Ectodermal cell (in vitro differentiated cells): Measurements from ENCODE around the gene SLC22A15.

Experiments used
- H3K27ac ChIP-seq: 2 replicates; pipeline ENCODE4 v1.7.0; 2013; ENCODE audit warnings: mild to moderate bottlenecking, low read depth, low read length; ENCODE audit not compliant: insufficient read depth, poor library complexity, severe bottlenecking
- H3K27me3 ChIP-seq: 2 replicates; pipeline ENCODE4 v1.7.0; 2013; ENCODE audit warnings: mild to moderate bottlenecking, low read length; ENCODE audit not compliant: insufficient read depth, control insufficient read depth, poor library complexity, severe bottlenecking
- H3K36me3 ChIP-seq: one replicate; pipeline ENCODE4 v1.7.0; 2013; ENCODE audit warnings: low read length; ENCODE audit not compliant: control insufficient read depth, insufficient read depth
- H3K4me1 ChIP-seq: one replicate; pipeline ENCODE4 v1.7.0; 2013; ENCODE audit warnings: low read length; ENCODE audit not compliant: control insufficient read depth, insufficient read depth
- H3K4me3 ChIP-seq: 2 replicates; pipeline ENCODE4 v1.7.0; 2013; ENCODE audit warnings: low read depth, low read length, control low read depth; ENCODE audit not compliant: insufficient read depth
- H3K9me3 ChIP-seq: 2 replicates; pipeline ENCODE4 v1.7.0; 2013; ENCODE audit warnings: mild to moderate bottlenecking, low read length, moderate library complexity; ENCODE audit not compliant: control insufficient read depth
- WGBS, 2 experiments: methylation state at CpG; one replicate each; pipeline ENCODE4 v1.1.7; 2013; ENCODE audit warnings: missing lambda C conversion rate in 2 of 2; 5-methylcytosine and 5-hydroxymethylcytosine counted together

SLC22A15 gene

DNA sequence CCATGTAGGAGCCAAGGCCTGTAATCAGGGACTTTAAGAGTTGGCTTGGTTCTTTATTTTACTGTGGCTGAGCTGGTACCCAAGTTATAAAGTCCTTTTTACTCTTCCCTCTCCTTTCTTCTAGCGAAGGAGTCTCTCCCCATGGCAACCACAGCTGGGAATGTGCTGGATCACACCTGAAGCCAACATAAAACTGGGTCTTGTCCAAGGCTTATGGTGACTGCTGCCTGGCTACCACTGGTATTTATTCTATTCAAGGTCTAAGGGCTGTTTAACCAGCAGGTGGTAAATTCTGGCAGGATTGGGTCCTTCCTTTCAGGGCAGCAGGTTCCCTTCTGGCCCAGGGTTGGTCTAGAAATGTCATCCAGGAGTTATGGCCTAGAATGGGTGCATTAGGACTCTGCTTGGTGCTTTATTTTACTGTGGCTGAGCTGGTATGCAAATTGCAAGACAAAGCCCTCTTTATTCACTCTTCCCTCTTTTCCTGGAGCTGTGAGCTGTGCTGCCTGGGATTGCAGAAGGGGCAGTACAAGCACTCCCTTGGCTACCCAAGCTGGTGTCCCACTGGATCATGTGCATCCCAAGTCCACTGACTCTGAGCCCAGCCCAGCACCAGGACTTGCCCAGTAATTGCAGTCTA lies 26.6 kb downstream of the SLC22A15 start:
- H3K9me3 ChIP-seq = peaks cover 2% of the 10 kb centered on the region
- H3K4me3 ChIP-seq = no peak overlapping the region
- H3K4me1 ChIP-seq = no peaks in the 10 kb centered on the region
- H3K27me3 ChIP-seq = no peaks in the 10 kb centered on the region
- no peaks in the 10 kb centered on the region for H3K36me3 ChIP-seq
- 87 to 100% methylated on average over 1 of the region's 1 CpG for WGBS, 2 experiments
- no peak overlapping the region for H3K27ac ChIP-seq

DNA sequence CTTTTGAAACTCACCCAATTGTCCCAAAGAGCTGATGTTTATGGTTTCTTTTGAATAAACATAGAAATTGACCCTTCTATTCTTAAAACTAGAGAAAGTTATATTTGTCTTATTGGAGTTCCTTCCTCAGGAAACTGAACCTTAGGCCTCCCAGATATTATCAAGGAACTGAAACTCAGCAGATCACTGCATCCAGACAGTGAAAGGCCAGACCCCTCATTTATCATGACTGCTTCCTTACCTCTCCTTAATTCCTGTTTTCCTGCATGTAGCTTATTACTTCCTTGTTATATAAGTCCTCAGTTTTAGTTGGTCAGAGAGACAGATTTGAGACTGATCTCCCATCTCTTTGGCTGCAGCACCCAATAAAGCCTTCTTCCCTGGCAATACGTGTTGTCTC lies 27.5 kb downstream of the SLC22A15 start:
- Histone ChIP-seq H3K36me3 (no peaks in the 10 kb centered on the region), H3K4me1 (no peaks in the 10 kb centered on the region), H3K4me3 (no peak overlapping the region), H3K27me3 (no peaks in the 10 kb centered on the region), H3K27ac (no peak overlapping the region), H3K9me3 (no peaks in the 10 kb centered on the region)
- WGBS, 2 experiments = 89% methylated on average over 1 of the region's 1 CpG

DNA sequence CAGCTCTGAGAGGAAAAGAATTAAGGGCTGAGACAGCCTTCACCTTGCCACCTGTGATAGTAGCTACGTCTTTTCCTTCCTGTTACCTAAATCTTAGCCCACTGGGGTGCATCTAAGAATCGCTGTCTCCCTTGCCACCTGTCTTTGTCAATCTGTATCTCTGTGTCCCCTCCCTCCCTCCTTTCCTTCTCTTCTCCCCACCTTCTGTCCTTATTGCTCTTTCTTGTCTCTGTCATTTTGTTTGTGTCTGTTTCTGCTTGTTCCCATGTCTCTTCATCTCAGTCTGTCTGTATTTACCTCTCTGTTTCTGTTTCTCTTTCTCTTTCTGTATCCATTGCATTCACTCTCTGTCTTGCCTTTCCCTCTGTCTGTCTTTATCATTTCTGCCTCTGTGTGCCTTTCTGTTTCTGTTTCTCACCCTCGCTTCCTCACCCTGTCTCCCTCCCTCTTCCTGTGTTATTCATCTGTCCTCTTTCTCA lies 30.2 kb downstream of the SLC22A15 start:
- Histone ChIP-seq H3K27ac (no peak overlapping the region), H3K4me1 (peaks cover 5% of the 10 kb centered on the region), H3K36me3 (no peaks in the 10 kb centered on the region), H3K9me3 (no peaks in the 10 kb centered on the region), H3K27me3 (no peaks in the 10 kb centered on the region), H3K4me3 (no peak overlapping the region)
- WGBS, 2 experiments = 91 to 93% methylated on average over 3 of the region's 3 CpGs

DNA sequence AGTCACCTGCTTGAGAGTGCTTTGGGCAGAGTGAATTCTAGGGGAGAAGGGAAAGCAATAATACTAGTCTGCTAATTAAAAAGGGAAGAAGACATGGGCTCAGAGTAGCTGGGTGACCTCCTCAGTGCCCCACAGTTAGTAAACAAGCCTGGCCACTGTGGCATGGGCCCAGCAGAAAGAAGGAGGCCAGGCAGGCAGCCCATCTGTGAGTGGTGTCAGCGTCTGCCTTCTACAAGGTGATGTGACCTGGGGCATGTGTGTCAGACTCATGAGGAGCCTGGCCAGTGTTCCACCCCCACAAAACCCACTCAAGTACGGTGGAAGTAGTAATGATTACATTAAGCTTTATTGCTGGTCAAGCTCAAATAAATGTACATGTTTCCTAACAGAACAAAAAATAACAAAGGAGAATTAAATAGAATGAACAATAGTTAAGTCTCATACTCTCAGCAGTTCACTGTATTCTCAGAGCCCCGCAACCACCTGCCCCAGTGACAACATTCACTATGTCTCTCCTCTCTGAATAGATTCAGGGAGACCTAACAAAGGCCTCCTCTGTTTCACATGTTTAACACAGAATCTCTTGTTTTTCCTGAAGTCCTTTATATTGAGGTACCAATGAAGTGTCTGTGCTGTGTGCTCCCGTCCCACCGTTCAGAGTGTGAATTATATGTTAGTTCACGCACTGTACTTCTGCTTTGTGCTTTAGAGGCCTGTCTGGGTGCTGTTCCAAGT lies 32.5 kb downstream of the SLC22A15 start:
- no peak overlapping the region for H3K4me3 ChIP-seq
- no peaks in the 10 kb centered on the region for H3K9me3 ChIP-seq
- no peaks in the 10 kb centered on the region for H3K27me3 ChIP-seq
- H3K27ac ChIP-seq = no peak overlapping the region
- H3K4me1 ChIP-seq = peaks cover 5% of the 10 kb centered on the region
- 95 to 97% methylated on average over 5 to 6 of the region's 6 CpGs for WGBS, 2 experiments
- no peaks in the 10 kb centered on the region for H3K36me3 ChIP-seq

DNA sequence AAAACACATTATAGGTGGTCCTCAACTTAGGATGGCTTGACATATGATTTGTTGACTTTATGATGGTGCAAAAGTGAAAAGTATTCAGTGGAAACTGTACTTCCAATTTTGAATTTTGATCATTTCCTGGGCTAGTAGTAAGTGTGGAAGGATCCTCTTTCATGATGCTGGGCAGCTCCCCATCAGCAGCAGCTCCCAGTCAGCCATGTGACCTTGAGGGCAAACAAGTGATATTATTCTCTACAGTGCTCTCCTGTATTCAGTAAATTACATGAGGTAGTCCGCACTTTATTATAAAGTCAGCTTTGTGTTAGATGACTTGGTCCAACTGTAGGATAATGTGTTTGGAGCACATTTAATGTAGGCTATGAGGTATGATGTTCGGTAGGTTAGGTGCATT lies 36.4 kb downstream of the SLC22A15 start:
- 97 to 100% methylated on average over 1 of the region's 2 CpGs for WGBS, 2 experiments
- H3K4me3 ChIP-seq = no peak overlapping the region
- peaks cover 5% of the 10 kb centered on the region for H3K4me1 ChIP-seq
- H3K27me3 ChIP-seq = no peaks in the 10 kb centered on the region
- H3K36me3 ChIP-seq = no peaks in the 10 kb centered on the region
- H3K9me3 ChIP-seq = no peaks in the 10 kb centered on the region
- no peak overlapping the region for H3K27ac ChIP-seq

DNA sequence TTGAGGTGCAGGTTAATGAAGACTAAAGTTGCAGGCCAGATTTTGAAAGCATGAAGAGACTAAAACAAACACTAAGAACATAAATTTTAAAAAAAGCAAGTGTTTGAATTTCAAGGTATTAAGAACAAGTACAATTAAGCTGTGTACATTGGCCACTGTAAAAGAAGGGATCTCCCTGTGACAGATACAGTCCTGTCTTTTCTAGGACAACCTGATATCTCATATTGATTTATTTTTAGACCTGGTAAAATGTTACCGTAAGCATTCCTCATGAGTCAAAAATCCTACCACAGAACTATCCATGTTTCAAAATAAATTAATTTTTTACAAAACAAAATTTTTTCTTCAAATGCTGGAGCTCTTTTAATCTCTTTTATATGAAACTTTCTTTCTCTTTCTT lies 39.4 kb downstream of the SLC22A15 start:
- H3K4me3 ChIP-seq = no peak overlapping the region
- no peaks in the 10 kb centered on the region for H3K36me3 ChIP-seq
- no peaks in the 10 kb centered on the region for H3K9me3 ChIP-seq
- H3K27ac ChIP-seq = no peak overlapping the region
- whole genome bisulfite sequencing, 2 experiments = 97 to 100% methylated on average over 1 of the region's 1 CpG
- no peaks in the 10 kb centered on the region for H3K27me3 ChIP-seq
- peaks cover under 1% of the 10 kb centered on the region for H3K4me1 ChIP-seq

DNA sequence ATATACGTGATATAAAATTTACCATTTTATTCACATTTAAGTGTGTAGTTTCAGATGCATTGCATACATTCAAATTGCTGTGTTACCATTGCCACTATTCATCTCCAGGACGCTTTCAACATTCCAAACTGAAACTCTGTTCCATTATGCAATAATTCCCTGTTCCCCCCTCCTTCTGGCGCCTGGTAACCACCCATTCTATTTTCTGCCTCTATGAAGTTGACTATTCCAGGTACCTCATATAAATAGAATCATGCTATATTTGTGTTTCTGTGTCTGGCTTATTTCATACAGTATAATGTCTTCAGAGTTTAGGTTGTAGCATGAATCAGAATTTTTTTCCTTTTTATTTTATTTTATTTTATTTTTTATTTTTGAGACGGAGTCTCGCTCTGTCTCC lies 41.7 kb downstream of the SLC22A15 start:
- no peak overlapping the region for H3K4me3 ChIP-seq
- H3K27me3 ChIP-seq = no peaks in the 10 kb centered on the region
- no peak overlapping the region for H3K27ac ChIP-seq
- WGBS, 2 experiments = 97 to 98% methylated on average over 4 to 5 of the region's 5 CpGs
- H3K9me3 ChIP-seq = no peaks in the 10 kb centered on the region
- H3K4me1 ChIP-seq = no peaks in the 10 kb centered on the region
- no peaks in the 10 kb centered on the region for H3K36me3 ChIP-seq

DNA sequence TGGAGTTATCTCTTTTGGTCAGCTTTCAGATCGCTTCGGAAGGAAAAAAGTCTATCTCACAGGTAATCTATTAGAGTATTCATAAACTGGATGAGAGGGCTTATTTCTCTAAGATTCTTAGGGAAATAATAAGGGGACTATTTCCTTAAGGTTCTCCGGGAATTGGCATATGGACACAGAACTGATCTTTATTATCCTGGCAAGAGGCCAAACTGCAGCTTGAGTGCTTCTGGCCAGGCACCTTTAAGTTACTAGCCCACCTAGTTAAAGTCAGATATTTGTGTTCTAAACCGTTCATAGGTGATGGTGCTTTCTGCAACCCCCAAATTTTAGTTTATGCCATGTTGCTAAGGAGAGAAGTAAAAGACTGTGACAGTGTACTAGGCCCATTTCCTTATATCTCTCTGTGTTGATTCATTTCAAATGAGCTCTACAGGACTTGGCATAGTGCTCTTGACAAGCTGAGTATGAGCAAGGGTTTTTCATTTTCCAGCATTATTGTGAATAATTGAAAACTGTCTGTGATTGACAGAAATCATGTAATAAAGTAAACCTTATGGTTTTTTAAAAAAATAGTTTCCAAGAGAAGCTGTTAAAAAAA lies 43.4 kb downstream of the SLC22A15 start:
- no peak overlapping the region for H3K27ac ChIP-seq
- H3K4me3 ChIP-seq = no peak overlapping the region
- H3K27me3 ChIP-seq = no peaks in the 10 kb centered on the region
- H3K9me3 ChIP-seq = no peaks in the 10 kb centered on the region
- no peaks in the 10 kb centered on the region for H3K4me1 ChIP-seq
- 98 to 99% methylated on average over 4 of the region's 4 CpGs for WGBS, 2 experiments
- H3K36me3 ChIP-seq = no peaks in the 10 kb centered on the region

DNA sequence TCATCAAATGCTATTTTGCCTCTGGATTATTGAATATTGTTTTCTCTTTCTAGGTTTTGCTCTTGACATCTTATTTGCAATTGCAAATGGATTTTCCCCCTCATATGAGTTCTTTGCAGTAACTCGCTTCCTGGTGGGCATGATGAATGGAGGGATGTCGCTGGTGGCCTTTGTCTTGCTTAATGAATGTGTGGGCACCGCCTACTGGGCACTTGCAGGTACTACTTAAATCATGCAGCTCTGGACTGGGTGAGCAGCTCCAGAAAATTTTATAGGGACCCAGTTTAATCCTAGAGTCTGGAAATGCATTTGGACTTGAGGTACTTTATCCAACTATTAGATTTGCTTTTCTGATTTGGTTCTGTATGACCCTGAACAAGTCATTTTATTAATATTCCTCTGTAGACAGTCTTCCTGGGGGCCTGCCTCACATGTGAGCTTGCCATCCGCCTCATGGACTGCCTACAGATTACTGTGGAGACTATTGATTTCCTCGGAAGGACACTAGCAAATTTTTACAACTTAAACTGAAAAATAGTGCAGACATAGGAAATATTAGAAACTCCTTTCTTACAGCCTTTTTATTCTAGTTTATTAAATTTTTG lies 44.5 kb downstream of the SLC22A15 start:
- Histone ChIP-seq H3K27ac (no peak overlapping the region), H3K4me3 (no peak overlapping the region), H3K36me3 (no peaks in the 10 kb centered on the region), H3K4me1 (no peaks in the 10 kb centered on the region), H3K9me3 (no peaks in the 10 kb centered on the region), H3K27me3 (no peaks in the 10 kb centered on the region)
- WGBS, 2 experiments = 46 to 54% methylated on average over 4 to 5 of the region's 5 CpGs

DNA sequence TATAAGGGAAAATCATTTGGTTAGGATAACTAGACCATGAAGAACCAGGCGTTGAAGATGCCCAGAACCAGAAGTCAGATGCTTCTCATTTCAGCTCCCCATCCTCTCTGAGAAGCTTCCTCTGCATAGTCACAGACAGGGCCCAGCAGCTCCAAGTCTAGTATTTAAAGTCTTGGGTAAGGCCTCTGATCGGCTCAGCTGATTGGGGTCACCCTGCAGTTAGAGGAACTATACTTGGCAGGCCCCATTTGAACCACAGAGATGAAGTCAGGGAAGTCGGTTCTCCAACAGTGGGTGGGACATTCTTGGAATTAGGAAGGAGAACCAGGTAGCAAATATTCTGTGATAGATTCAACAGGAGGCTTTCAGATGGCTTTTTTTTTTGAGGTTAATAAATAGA lies 48.3 kb downstream of the SLC22A15 start:
- WGBS, 2 experiments = 60 to 64% methylated on average over 3 of the region's 3 CpGs
- Histone ChIP-seq H3K9me3 (no peaks in the 10 kb centered on the region), H3K4me3 (no peak overlapping the region), H3K36me3 (no peaks in the 10 kb centered on the region), H3K27ac (no peak overlapping the region), H3K4me1 (no peaks in the 10 kb centered on the region), H3K27me3 (no peaks in the 10 kb centered on the region)
